ENCODE results near the gene TGIF1. TPM values are rescaled to one million over a fixed set of nuclear protein-coding genes. Genes with fewer than 3 reads are reported as not detected.
A peak's percentile ranks its signal among the peaks of the same experiment; 100 is the strongest.

The TGIF1 gene
- total and polyA plus RNA-seq, 2 donors (not counting 1 experiment from before 2014, with no cell fraction given): 30.4 to 140 TPM

GRCh38 chr18:3458952-3459853, 9.2 kb downstream of the TGIF1 start:
- Mint-ChIP-seq H3K4me1 (peaks cover 31% of the 10 kb centered on the region), H3K27ac (peak overlapping the region; percentile 71), H3K9me3 (ENCODE audit: insufficient read depth) (peaks cover 3% of the 10 kb centered on the region), H3K4me3 (peak overlapping the region; percentile 14), H3K27me3 (no peaks in the 10 kb centered on the region)
- Histone ChIP-seq H3K4me1 (ENCODE audit: control insufficient read depth in 2 of 2, insufficient read depth in 2 of 2, low read length in 2 of 2) (peaks cover 0 to 4% of the 10 kb centered on the region in 2 donors), H4K20me1 (ENCODE audit: control insufficient read depth, insufficient read depth, low read length, poor library complexity, severe bottlenecking) (no peaks in the 10 kb centered on the region), H3K4me3 (ENCODE audit: control extremely low read depth in 1 of 5, extremely low read depth in 1 of 5, insufficient read depth in 1 of 5, low read depth in 2 of 5, low read length in 4 of 5) (no peak overlapping the region), H3K9ac (ENCODE audit: low read length) (no peak overlapping the region), H3K36me3 (replicated peaks in 1 of 2; ENCODE audit: control extremely low read depth in 1 of 2, control insufficient read depth in 1 of 2, extremely low read depth in 1 of 2, insufficient read depth in 2 of 2, low read length in 1 of 2) (peaks cover 6 to 23% of the 10 kb centered on the region in 2 experiments), H3K9me3 (ENCODE audit: control extremely low read depth in 1 of 3, control insufficient read depth in 2 of 3, insufficient read depth in 1 of 3, low read length in 2 of 3) (peaks cover 3 to 10% (median 3%) of the 10 kb centered on the region in 3 donors), H3K4me2 (replicated peaks; ENCODE audit: low read depth, low read length, poor library complexity, severe bottlenecking) (no peak overlapping the region), H3K27ac (ENCODE audit: low read length in 2 of 2) (peak overlapping the region; percentile 4 to 29), H3K27me3 (replicated peaks in 1 of 4; ENCODE audit: control extremely low read depth in 1 of 4, control insufficient read depth in 3 of 4, insufficient read depth in 4 of 4, low read length in 3 of 4) (no peaks in the 10 kb centered on the region), H3K79me2 (ENCODE audit: control insufficient read depth, insufficient read depth, low read length) (peaks cover 22% of the 10 kb centered on the region), H2AFZ (ENCODE audit: insufficient read depth, low read depth, low read length, poor library complexity, severe bottlenecking) (no peak overlapping the region)
- ATAC-seq (ENCODE audit: low read depth) (no peak), DNase-seq (no peak)
- TF ChIP-seq EZH2 (IDR thresholded peaks at IDR 0.05; ENCODE audit: borderline replicate concordance, insufficient read depth, low read depth, low read length, poor library complexity, severe bottlenecking) (no peak), CTCF (IDR thresholded peaks at IDR 0.05) (no peak)
- WGBS (ENCODE audit: insufficient coverage): 0% methylated on average over 1 of the region's 5 CpGs
- ChIA-PET POLR2A (interaction anchor here (0.5 kb wide), 1 partner anchor 139 kb away, joined by 3 read pairs; no protein-coding TSS in a partner anchor), CTCF (interaction anchor here (0.7 to 2.7 kb wide), 4 partner anchors 102 to 207 kb away, joined by 3 to 17 read pairs (median 10); no protein-coding TSS in a partner anchor)
- intact Hi-C loops (cut with micrococcal nuclease): no loop called here
